ENCODE results near the gene TNS3. TPM values are rescaled to one million over a fixed set of nuclear protein-coding genes. Genes with fewer than 3 reads are reported as not detected.

The TNS3 gene
- total RNA-seq, 1 experiment from 2014 or later, result 135 TPM

GRCh38 chr7:47268851-47269836 lies 312.8 kb downstream of the TNS3 start:
- no peaks in the 10 kb centered on the region for H3K27me3 Mint-ChIP-seq (ENCODE audit: unreplicated experiment)
- DNase-seq, result no peak
- H3K4me1 Mint-ChIP-seq (ENCODE audit: low read depth, unreplicated experiment), result peaks cover 13% of the 10 kb centered on the region
- intact Hi-C loops (cut with micrococcal nuclease; ENCODE audit: unreplicated experiment), result loop anchor here (5.0 kb wide), 2 partner anchors 168 to 308 kb away; no protein-coding TSS in a partner anchor
- peaks cover 9% of the 10 kb centered on the region for H3K9me3 Mint-ChIP-seq (ENCODE audit: low read depth, unreplicated experiment)
- H3K4me3 Mint-ChIP-seq (ENCODE audit: low read depth, unreplicated experiment), result no peak overlapping the region
- no peak overlapping the region for H3K27ac Mint-ChIP-seq (ENCODE audit: unreplicated experiment)
- TF ChIP-seq, protein P1, sequence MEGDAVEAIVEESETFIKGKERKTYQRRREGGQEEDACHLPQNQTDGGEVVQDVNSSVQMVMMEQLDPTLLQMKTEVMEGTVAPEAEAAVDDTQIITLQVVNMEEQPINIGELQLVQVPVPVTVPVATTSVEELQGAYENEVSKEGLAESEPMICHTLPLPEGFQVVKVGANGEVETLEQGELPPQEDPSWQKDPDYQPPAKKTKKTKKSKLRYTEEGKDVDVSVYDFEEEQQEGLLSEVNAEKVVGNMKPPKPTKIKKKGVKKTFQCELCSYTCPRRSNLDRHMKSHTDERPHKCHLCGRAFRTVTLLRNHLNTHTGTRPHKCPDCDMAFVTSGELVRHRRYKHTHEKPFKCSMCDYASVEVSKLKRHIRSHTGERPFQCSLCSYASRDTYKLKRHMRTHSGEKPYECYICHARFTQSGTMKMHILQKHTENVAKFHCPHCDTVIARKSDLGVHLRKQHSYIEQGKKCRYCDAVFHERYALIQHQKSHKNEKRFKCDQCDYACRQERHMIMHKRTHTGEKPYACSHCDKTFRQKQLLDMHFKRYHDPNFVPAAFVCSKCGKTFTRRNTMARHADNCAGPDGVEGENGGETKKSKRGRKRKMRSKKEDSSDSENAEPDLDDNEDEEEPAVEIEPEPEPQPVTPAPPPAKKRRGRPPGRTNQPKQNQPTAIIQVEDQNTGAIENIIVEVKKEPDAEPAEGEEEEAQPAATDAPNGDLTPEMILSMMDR (IDR thresholded peaks at IDR 0.05; ENCODE audit: unreplicated experiment), result no peak
- CTCF ChIA-PET, result no interaction called here
- peaks cover 6% of the 10 kb centered on the region for H3K36me3 Mint-ChIP-seq (ENCODE audit: insufficient read depth, unreplicated experiment)
- no TSS peak for BruUV-seq (replicated peaks)

DNA sequence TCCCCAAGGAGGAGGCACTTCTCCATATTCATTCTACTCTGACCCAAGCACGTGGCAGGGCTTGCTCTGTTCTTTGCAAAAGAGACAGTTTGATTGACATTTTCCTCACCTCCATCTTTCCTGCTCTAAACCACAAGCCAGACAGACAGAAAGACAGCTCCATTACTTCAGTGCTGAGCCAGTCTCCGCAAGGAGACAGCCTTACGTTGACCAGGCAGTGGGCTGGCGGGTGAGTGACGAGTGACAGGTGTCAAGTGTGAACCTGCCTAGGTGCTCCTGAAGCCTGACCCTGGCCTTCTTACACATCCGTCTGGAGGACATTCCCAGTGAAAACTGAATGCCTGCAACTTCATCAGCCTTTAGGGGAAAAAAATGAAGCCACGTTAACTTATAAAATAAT lies 314.6 kb downstream of the TNS3 start:
- peaks cover 13% of the 10 kb centered on the region for H3K4me1 Mint-ChIP-seq (ENCODE audit: low read depth, unreplicated experiment)
- no peaks in the 10 kb centered on the region for H3K27me3 Mint-ChIP-seq (ENCODE audit: unreplicated experiment)
- peaks cover 6% of the 10 kb centered on the region for H3K36me3 Mint-ChIP-seq (ENCODE audit: insufficient read depth, unreplicated experiment)
- H3K9me3 Mint-ChIP-seq (ENCODE audit: low read depth, unreplicated experiment), result peaks cover 9% of the 10 kb centered on the region
- DNase-seq, result no peak
- H3K27ac Mint-ChIP-seq (ENCODE audit: unreplicated experiment), result no peak overlapping the region
- no peak overlapping the region for H3K4me3 Mint-ChIP-seq (ENCODE audit: low read depth, unreplicated experiment)
- TF ChIP-seq, protein P1 (IDR thresholded peaks at IDR 0.05; ENCODE audit: unreplicated experiment), result no peak
- no TSS peak for BruUV-seq (replicated peaks)
- intact Hi-C loops (cut with micrococcal nuclease; ENCODE audit: unreplicated experiment), result loop anchor here (5.0 kb wide), 2 partner anchors 170 to 310 kb away; no protein-coding TSS in a partner anchor
- CTCF ChIA-PET, result interaction anchor here (0.6 to 2.8 kb wide), 11 partner anchors 23 to 959 kb away, joined by 3 to 36 read pairs (median 15); no protein-coding TSS in a partner anchor

- peak overlapping the region; percentile 4 for H3K4me3 Mint-ChIP-seq (ENCODE audit: low read depth, unreplicated experiment)
- intact Hi-C loops (cut with micrococcal nuclease; ENCODE audit: unreplicated experiment), result loop anchor here (1.0 to 5.0 kb wide), 5 partner anchors 171 to 702 kb away; no protein-coding TSS in a partner anchor
- CTCF ChIA-PET, result interaction anchor here (0.6 to 2.8 kb wide), 33 partner anchors 9 to 1376 kb away, joined by 3 to 36 read pairs (median 5); partner anchors contain the start of gene IGFBP3
- peaks cover 6% of the 10 kb centered on the region for H3K36me3 Mint-ChIP-seq (ENCODE audit: insufficient read depth, unreplicated experiment)
- DNase-seq, result peak; percentile 61
- peaks cover 7% of the 10 kb centered on the region for H3K9me3 Mint-ChIP-seq (ENCODE audit: low read depth, unreplicated experiment)
- no peaks in the 10 kb centered on the region for H3K27me3 Mint-ChIP-seq (ENCODE audit: unreplicated experiment)
- BruUV-seq (replicated peaks), result no TSS peak
- TF ChIP-seq, protein P1 (IDR thresholded peaks at IDR 0.05; ENCODE audit: unreplicated experiment), result no peak
- H3K27ac Mint-ChIP-seq (ENCODE audit: unreplicated experiment), result peak overlapping the region; percentile 65
- peaks cover 13% of the 10 kb centered on the region for H3K4me1 Mint-ChIP-seq (ENCODE audit: low read depth, unreplicated experiment)
Observed at GRCh38 chr7:47266799-47267198, 315.1 kb downstream of the TNS3 start.

- peak overlapping the region; percentile 4 for H3K4me3 Mint-ChIP-seq (ENCODE audit: low read depth, unreplicated experiment)
- peaks cover 13% of the 10 kb centered on the region for H3K4me1 Mint-ChIP-seq (ENCODE audit: low read depth, unreplicated experiment)
- H3K9me3 Mint-ChIP-seq (ENCODE audit: low read depth, unreplicated experiment), result peaks cover 2% of the 10 kb centered on the region
- DNase-seq, result peak; percentile 84
- H3K27me3 Mint-ChIP-seq (ENCODE audit: unreplicated experiment), result no peaks in the 10 kb centered on the region
- peak overlapping the region; percentile 65 for H3K27ac Mint-ChIP-seq (ENCODE audit: unreplicated experiment)
- H3K36me3 Mint-ChIP-seq (ENCODE audit: insufficient read depth, unreplicated experiment), result peaks cover 6% of the 10 kb centered on the region
- CTCF ChIA-PET, result interaction anchor here (0.6 to 2.8 kb wide), 36 partner anchors 10 to 1375 kb away, joined by 3 to 36 read pairs (median 5); partner anchors contain the start of gene IGFBP3
- BruUV-seq (replicated peaks), result no TSS peak
- TF ChIP-seq, protein P1 (IDR thresholded peaks at IDR 0.05; ENCODE audit: unreplicated experiment), result peak; percentile 99
- intact Hi-C loops (cut with micrococcal nuclease; ENCODE audit: unreplicated experiment), result loop anchor here (1.0 to 5.0 kb wide), 5 partner anchors 171 to 702 kb away; no protein-coding TSS in a partner anchor
Observed at GRCh38 chr7:47266131-47266706, 315.7 kb downstream of the TNS3 start.
